CD14-positive monocyte (primary cell): ENCODE measurements around the gene GBX2. TPM values are rescaled to one million over a fixed set of nuclear protein-coding genes. Genes with fewer than 3 reads are reported as not detected.

Experiments
- DNase-seq, 3 donors: peaks; one replicate each; pipeline ENCODE4 v3.0.0-alpha.2; 2011 to 2022
- H2AFZ ChIP-seq: 2 replicates; pipeline ENCODE4 v1.6.0; 2012; ENCODE audit warnings: mild to moderate bottlenecking, low read depth, low read length, inconsistent platforms; ENCODE audit not compliant: insufficient read depth, poor library complexity, severe bottlenecking
- H3K27ac ChIP-seq, 2 donors: 1 replicate in 1 of 2; 2 replicates in 1 of 2; pipeline ENCODE4 v1.5.1; 2012 to 2013; ENCODE audit warnings: low read length in 2 of 2, control low read depth in 1 of 2, inconsistent platforms in 1 of 2, low read depth in 1 of 2, mild to moderate bottlenecking in 1 of 2
- H3K27me3 ChIP-seq, 2 donors: one replicate each; pipeline versions ENCODE4 v1.6.0 to v1.6.1; 2011 to 2013; ENCODE audit warnings: low read length in 2 of 2; ENCODE audit not compliant: control insufficient read depth in 2 of 2, insufficient read depth in 2 of 2
- H3K36me3 ChIP-seq, 2 donors: replicated peaks in 1 of 2; 1 replicate in 1 of 2; 2 replicates in 1 of 2; pipeline versions ENCODE4 v1.5.1 to v1.6.1; 2012 to 2013; ENCODE audit warnings: low read length in 2 of 2, control low read depth in 1 of 2, inconsistent platforms in 1 of 2, mild to moderate bottlenecking in 1 of 2; ENCODE audit not compliant: insufficient read depth in 2 of 2, control insufficient read depth in 1 of 2
- H3K4me1 ChIP-seq, 2 donors: 1 replicate in 1 of 2; 2 replicates in 1 of 2; pipeline versions ENCODE4 v1.5.1 to v1.6.1; 2012 to 2013; ENCODE audit warnings: low read length in 2 of 2, control low read depth in 1 of 2, inconsistent platforms in 1 of 2, mild to moderate bottlenecking in 1 of 2, moderate library complexity in 1 of 2; ENCODE audit not compliant: insufficient read depth in 2 of 2, control insufficient read depth in 1 of 2
- H3K4me2 ChIP-seq: replicated peaks from 2 replicates; pipeline ENCODE3; 2012; ENCODE audit warnings: low read length, moderate library complexity, mild to moderate bottlenecking; ENCODE audit not compliant: poor library complexity, severe bottlenecking; ENCODE audit errors: extremely low read depth
- H3K4me3 ChIP-seq, 3 experiments: fragments of 200-600 bp in 1 of 3; sonication (generic) in 1 of 3; replicated peaks in 1 of 3; 1 replicate in 2 of 3; 2 replicates in 1 of 3; pipeline ENCODE4 v1.5.1; 2011 to 2013; ENCODE audit warnings: low read length in 3 of 3, mild to moderate bottlenecking in 3 of 3, control low read depth in 2 of 3, low read depth in 2 of 3, inconsistent platforms in 1 of 3, moderate library complexity in 1 of 3
- H3K79me2 ChIP-seq: 2 replicates; pipeline ENCODE4 v1.6.0; 2012; ENCODE audit warnings: mild to moderate bottlenecking, control low read depth, inconsistent platforms, low read length, moderate library complexity; ENCODE audit not compliant: insufficient read depth
- H3K9ac ChIP-seq: 2 replicates; pipeline ENCODE4 v1.6.0; 2017; ENCODE audit warnings: low read length, mild to moderate bottlenecking; ENCODE audit not compliant: insufficient read depth, poor library complexity, severe bottlenecking
- H3K9me3 ChIP-seq, 2 donors: replicated peaks in 1 of 2; 1 replicate in 1 of 2; 2 replicates in 1 of 2; pipeline versions ENCODE4 v1.5.1 to v1.6.1; 2012 to 2013; ENCODE audit warnings: low read length in 2 of 2, control low read depth in 1 of 2; ENCODE audit not compliant: control insufficient read depth in 1 of 2, insufficient read depth in 1 of 2
- H4K20me1 ChIP-seq: 2 replicates; pipeline ENCODE4 v1.6.0; 2012; ENCODE audit warnings: mild to moderate bottlenecking, low read length, control low read depth, moderate library complexity; ENCODE audit not compliant: insufficient read depth
- H3K27ac Mint-ChIP-seq, 7 donors: one replicate each; pipeline ENCODE4 v1.8.0; 2020; ENCODE audit warnings: mild to moderate bottlenecking in 7 of 7, mixed read lengths in 7 of 7, moderate library complexity in 6 of 7, inconsistent platforms in 2 of 7
- H3K27me3 Mint-ChIP-seq, 3 donors: one replicate each; pipeline ENCODE4 v1.8.0; 2021 to 2022; ENCODE audit warnings: low read depth in 3 of 3, mild to moderate bottlenecking in 3 of 3, mixed read lengths in 3 of 3, moderate library complexity in 3 of 3, inconsistent platforms in 1 of 3
- H3K36me3 Mint-ChIP-seq, 2 donors: one replicate each; pipeline ENCODE4 v1.8.0; 2020; ENCODE audit warnings: mixed read lengths in 2 of 2, inconsistent platforms in 1 of 2, mild to moderate bottlenecking in 1 of 2
- H3K4me1 Mint-ChIP-seq: one replicate; pipeline ENCODE4 v1.8.0; 2020; ENCODE audit warnings: mild to moderate bottlenecking, mixed read lengths
- H3K4me3 Mint-ChIP-seq, 2 donors: one replicate each; pipeline ENCODE4 v1.8.0; 2020; ENCODE audit warnings: mild to moderate bottlenecking in 2 of 2, mixed read lengths in 2 of 2, moderate library complexity in 1 of 2
- H3K9me3 Mint-ChIP-seq, 7 donors: one replicate each; pipeline ENCODE4 v1.8.0; 2020 to 2022; ENCODE audit warnings: mixed read lengths in 7 of 7, mild to moderate bottlenecking in 6 of 7, moderate library complexity in 6 of 7, inconsistent platforms in 2 of 7
- CTCF ChIP-seq: fragments of 200-600 bp; IDR thresholded peaks from one replicate; pipeline ENCODE4 v1.8.0; 2022; ENCODE audit warnings: antibody characterized with exemption, mild to moderate bottlenecking
- WGBS: methylation state at CpG from one replicate; pipeline ENCODE4 v1.1.5; 2013; ENCODE audit warnings: missing lambda C conversion rate; ENCODE audit not compliant: insufficient coverage; 5-methylcytosine and 5-hydroxymethylcytosine counted together
- intact Hi-C, 2 donors: fragments of 100-400 bp; cut with micrococcal nuclease; formaldehyde crosslinking; loops; one replicate each; pipeline versions ENCODE4 v1.15.0 to v1.15.1; 2023
- polyA plus RNA-seq, 3 donors: library from polyadenylated mRNA; depleted of rRNA in 1 of 3; unstranded in 2 of 3; stranded (reverse) in 1 of 3; fragments of 300-500 nt in 2 of 3; fragments of >200 nt in 1 of 3; fragmentation: Illumina TruSeq in 2 of 3; gene quantifications; 1 replicate in 2 of 3; 2 replicates in 1 of 3; pipeline ENCODE4 v1.2.3, GENCODE V29; 2012 to 2021

GBX2 gene
- polyA plus RNA-seq, 3 donors, result not detected

GRCh38 chr2:236172255-236173035, 4.3 kb upstream of the GBX2 start:
- H3K36me3 ChIP-seq, result no peaks in the 10 kb centered on the region
- no peaks in the 10 kb centered on the region for H3K79me2 ChIP-seq
- no peak overlapping the region for H3K4me2 ChIP-seq
- no peak for TF ChIP-seq CTCF
- intact Hi-C loops, result no loop called here
- no peaks in the 10 kb centered on the region for H4K20me1 ChIP-seq
- no peak overlapping the region for H3K4me3 ChIP-seq
- Mint-ChIP-seq H3K4me1 (no peaks in the 10 kb centered on the region), H3K9me3 (peaks cover 0 to 29% (median 15%) of the 10 kb centered on the region in 7 donors), H3K4me3 (peak overlapping the region in 1 of 2 donors; percentile 63), H3K27me3 (peaks cover 77 to 95% (median 85%) of the 10 kb centered on the region in 3 donors), H3K27ac (no peak overlapping the region), H3K36me3 (peaks cover 0 to 6% of the 10 kb centered on the region in 2 donors)
- no peak overlapping the region for H2AFZ ChIP-seq
- peaks cover under 1 to 70% of the 10 kb centered on the region in 2 donors for H3K9me3 ChIP-seq
- no peak overlapping the region for H3K9ac ChIP-seq
- WGBS, result 1% methylated on average over 30 of the region's 46 CpGs
- H3K27me3 ChIP-seq, result peaks cover 83 to 90% of the 10 kb centered on the region in 2 donors
- H3K4me1 ChIP-seq, result no peaks in the 10 kb centered on the region
- no peak overlapping the region for H3K27ac ChIP-seq
- no peak for DNase-seq

- Histone ChIP-seq H3K9ac (no peak overlapping the region), H3K27ac (no peak overlapping the region), H2AFZ (no peak overlapping the region), H3K4me1 (no peaks in the 10 kb centered on the region), H4K20me1 (no peaks in the 10 kb centered on the region), H3K9me3 (peaks cover 0 to 66% of the 10 kb centered on the region in 2 donors), H3K79me2 (no peaks in the 10 kb centered on the region), H3K4me2 (no peak overlapping the region), H3K36me3 (no peaks in the 10 kb centered on the region), H3K27me3 (peaks cover 80 to 87% of the 10 kb centered on the region in 2 donors), H3K4me3 (no peak overlapping the region)
- peak overlapping the region in 1 of 2 donors; percentile 60 for H3K4me3 Mint-ChIP-seq
- TF ChIP-seq CTCF, result no peak
- intact Hi-C loops, result no loop called here
- peaks cover 0 to 6% of the 10 kb centered on the region in 2 donors for H3K36me3 Mint-ChIP-seq
- WGBS, result 12% methylated on average over 8 of the region's 16 CpGs
- peaks cover 1% of the 10 kb centered on the region for H3K4me1 Mint-ChIP-seq
- peaks cover 78 to 94% (median 85%) of the 10 kb centered on the region in 3 donors for H3K27me3 Mint-ChIP-seq
- DNase-seq, result no peak
- H3K9me3 Mint-ChIP-seq, result peaks cover 0 to 24% (median 17%) of the 10 kb centered on the region in 7 donors
- no peak overlapping the region for H3K27ac Mint-ChIP-seq
These were observed 3.6 kb upstream of the GBX2 start for GRCh38 chr2:236171680-236172254.
